Measurements from ENCODE around the gene SLC35E2B.
"Not testable (repeated sequence)": the region's sequence is repeated elsewhere in the genome, so short reads cannot be mapped to it uniquely, and the experiment has no call there.

SLC35E2B gene

GRCh38 chr1:1638528-1638927, 54.1 kb downstream of the SLC35E2B start:
- DNase-seq (ENCODE audit: low spot score), result not testable (repeated sequence)

GRCh38 chr1:1637479-1637875, 55.1 kb downstream of the SLC35E2B start:
- DNase-seq (ENCODE audit: low spot score), result not testable (repeated sequence)

GRCh38 chr1:1636621-1637478, 55.7 kb downstream of the SLC35E2B start:
- DNase-seq (ENCODE audit: low spot score), result not testable (repeated sequence)

GRCh38 chr1:1634613-1635012, 58.0 kb downstream of the SLC35E2B start:
- DNase-seq (ENCODE audit: low spot score), result not testable (repeated sequence)

- not testable (repeated sequence) for DNase-seq (ENCODE audit: low spot score)
Measured at GRCh38 chr1:1633409-1633808, 59.2 kb downstream of the SLC35E2B start.

- no peak for DNase-seq (ENCODE audit: low spot score)
Measured at GRCh38 chr1:1631782-1632420, 60.7 kb downstream of the SLC35E2B start, which contains the start of gene MMP23B. Gene MMP23B (plus strand): TSS chr1:1632173. CDS start chr1:1632219, 46 bp downstream.

- no peak for DNase-seq (ENCODE audit: low spot score)
Measured at GRCh38 chr1:1630965-1631781, 61.4 kb downstream of the SLC35E2B start.

- DNase-seq (ENCODE audit: low spot score), result peak; percentile 98
Measured at GRCh38 chr1:1630191-1630964, 62.2 kb downstream of the SLC35E2B start.

- DNase-seq (ENCODE audit: low spot score), result peak; percentile 80
Measured at GRCh38 chr1:1629430-1630190, 63.0 kb downstream of the SLC35E2B start.

- DNase-seq (ENCODE audit: low spot score), result no peak
Measured at GRCh38 chr1:1628754-1629429, 63.7 kb downstream of the SLC35E2B start.

GRCh38 chr1:1627829-1628753, 64.5 kb downstream of the SLC35E2B start:
- DNase-seq (ENCODE audit: low spot score), result no peak

- no peak for DNase-seq (ENCODE audit: low spot score)
Measured at GRCh38 chr1:1627261-1627828, 65.2 kb downstream of the SLC35E2B start.

GRCh38 chr1:1626207-1627141, 66.1 kb downstream of the SLC35E2B start:
- DNase-seq (ENCODE audit: low spot score), result no peak

GRCh38 chr1:1625824-1626206, 66.8 kb downstream of the SLC35E2B start:
- DNase-seq (ENCODE audit: low spot score), result no peak

GRCh38 chr1:1625404-1625775, 67.2 kb downstream of the SLC35E2B start:
- no peak for DNase-seq (ENCODE audit: low spot score)

- DNase-seq (ENCODE audit: low spot score), result no peak
Measured at GRCh38 chr1:1624443-1625403, 67.9 kb downstream of the SLC35E2B start.

Data from NAMALWA (cell line).